Subcutaneous abdominal adipose tissue (tissue), 5 donors: Measurements from ENCODE around the gene PRR5L.

Experiments used
- H3K27ac ChIP-seq: one replicate; pipeline ENCODE4 v1.7.0; 2013; ENCODE audit warnings: low read depth, mild to moderate bottlenecking, inconsistent platforms, low read length, moderate library complexity
- H3K27me3 ChIP-seq, 5 donors: one replicate each; pipeline ENCODE4 v1.7.0; 2013; ENCODE audit warnings: low read length in 5 of 5, inconsistent platforms in 1 of 5; ENCODE audit not compliant: control insufficient read depth in 5 of 5, insufficient read depth in 4 of 5
- H3K36me3 ChIP-seq, 5 donors: one replicate each; pipeline ENCODE4 v1.7.0; 2013; ENCODE audit warnings: low read length in 5 of 5; ENCODE audit not compliant: control insufficient read depth in 5 of 5, insufficient read depth in 5 of 5
- H3K4me1 ChIP-seq, 5 donors: one replicate each; pipeline ENCODE4 v1.7.0; 2013; ENCODE audit warnings: low read length in 5 of 5, mild to moderate bottlenecking in 3 of 5, moderate library complexity in 1 of 5; ENCODE audit not compliant: control insufficient read depth in 5 of 5, insufficient read depth in 5 of 5
- H3K4me3 ChIP-seq, 5 donors: one replicate each; pipeline ENCODE4 v1.7.0; 2013; ENCODE audit warnings: low read length in 5 of 5, low read depth in 1 of 5
- H3K9ac ChIP-seq, 5 donors: one replicate each; pipeline ENCODE4 v1.7.0; 2013; ENCODE audit warnings: low read length in 5 of 5, mild to moderate bottlenecking in 4 of 5, moderate library complexity in 3 of 5
- H3K9me3 ChIP-seq, 5 donors: one replicate each; pipeline ENCODE4 v1.7.0; 2013; ENCODE audit warnings: low read length in 5 of 5; ENCODE audit not compliant: control insufficient read depth in 5 of 5
- donor health status: healthy.
- donor health status: healthy.
- donor health status: healthy.
- donor health status: healthy.
- donor health status: healthy.

Gene PRR5L

DNA sequence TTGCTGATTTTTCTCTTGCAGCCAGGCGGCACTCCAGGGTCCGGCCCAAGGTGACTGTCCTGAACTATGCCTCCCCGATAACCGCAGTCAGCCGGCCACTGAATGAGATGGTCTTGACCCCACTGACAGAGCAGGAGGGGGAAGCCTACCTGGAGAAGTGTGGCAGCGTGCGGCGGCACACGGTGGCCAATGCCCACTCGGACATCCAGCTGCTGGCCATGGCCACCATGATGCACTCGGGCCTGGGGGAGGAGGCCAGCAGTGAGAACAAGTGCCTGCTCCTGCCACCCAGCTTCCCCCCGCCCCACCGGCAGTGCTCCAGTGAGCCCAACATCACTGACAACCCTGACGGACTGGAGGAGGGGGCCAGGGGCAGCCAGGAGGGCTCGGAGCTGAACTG, 166.2 kb downstream of the PRR5L start:
- Histone ChIP-seq H3K36me3 (peaks cover 5 to 21% (median 13%) of the 10 kb centered on the region in 5 donors), H3K9ac (no peak overlapping the region), H3K4me1 (peaks cover 0 to 8% (median 0%) of the 10 kb centered on the region in 5 donors), H3K27ac (no peak overlapping the region), H3K27me3 (no peaks in the 10 kb centered on the region), H3K9me3 (no peaks in the 10 kb centered on the region), H3K4me3 (no peak overlapping the region)

DNA sequence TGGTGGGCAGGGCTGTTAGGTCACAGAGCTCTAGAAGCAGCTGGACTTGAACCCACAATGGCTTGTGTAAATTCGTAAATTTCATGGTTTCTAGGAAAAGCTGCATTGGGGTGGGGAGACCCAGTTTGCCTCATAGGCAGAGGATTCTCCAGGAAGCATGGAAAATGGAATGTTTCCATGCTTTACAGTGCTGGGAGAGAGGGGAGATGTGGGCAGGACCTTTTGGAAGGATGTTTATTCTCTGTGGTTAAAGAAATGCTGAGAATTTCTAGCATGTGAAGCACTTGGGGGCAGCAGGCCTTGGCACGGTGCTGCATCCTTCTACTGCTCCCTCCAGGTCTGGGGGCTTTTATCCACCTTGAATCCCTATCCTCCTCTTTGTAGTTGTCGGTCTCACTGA, 167.7 kb downstream of the PRR5L start:
- H3K9me3 ChIP-seq: no peaks in the 10 kb centered on the region
- no peaks in the 10 kb centered on the region for H3K27me3 ChIP-seq
- H3K4me3 ChIP-seq: no peak overlapping the region
- peaks cover 5 to 21% (median 13%) of the 10 kb centered on the region in 5 donors for H3K36me3 ChIP-seq
- no peak overlapping the region for H3K27ac ChIP-seq
- no peak overlapping the region for H3K9ac ChIP-seq
- no peaks in the 10 kb centered on the region for H3K4me1 ChIP-seq

DNA sequence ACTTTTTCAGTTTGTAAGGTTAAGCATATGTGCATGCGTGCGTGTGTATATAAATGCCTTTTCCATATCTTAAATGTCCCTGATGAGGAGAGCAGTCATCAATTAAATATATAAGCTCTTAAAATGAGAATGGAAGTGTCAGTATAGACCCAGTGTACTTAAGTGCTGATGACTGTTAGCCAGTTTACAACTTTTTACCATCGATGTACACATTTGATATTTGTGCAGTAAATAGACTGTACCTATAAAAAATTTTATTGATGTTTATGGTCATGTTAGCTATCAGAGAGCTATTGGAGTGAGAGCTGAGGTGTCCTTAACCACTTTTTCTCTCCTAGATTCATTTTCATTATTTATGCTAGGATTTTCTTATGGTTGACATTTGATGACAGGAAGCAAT, 168.6 kb downstream of the PRR5L start:
- Histone ChIP-seq H3K27ac (no peak overlapping the region), H3K4me3 (no peak overlapping the region), H3K9ac (no peak overlapping the region), H3K27me3 (no peaks in the 10 kb centered on the region), H3K4me1 (peaks cover 0 to 2% (median 1%) of the 10 kb centered on the region in 5 donors), H3K36me3 (peaks cover 5 to 21% (median 13%) of the 10 kb centered on the region in 5 donors), H3K9me3 (no peaks in the 10 kb centered on the region)

DNA sequence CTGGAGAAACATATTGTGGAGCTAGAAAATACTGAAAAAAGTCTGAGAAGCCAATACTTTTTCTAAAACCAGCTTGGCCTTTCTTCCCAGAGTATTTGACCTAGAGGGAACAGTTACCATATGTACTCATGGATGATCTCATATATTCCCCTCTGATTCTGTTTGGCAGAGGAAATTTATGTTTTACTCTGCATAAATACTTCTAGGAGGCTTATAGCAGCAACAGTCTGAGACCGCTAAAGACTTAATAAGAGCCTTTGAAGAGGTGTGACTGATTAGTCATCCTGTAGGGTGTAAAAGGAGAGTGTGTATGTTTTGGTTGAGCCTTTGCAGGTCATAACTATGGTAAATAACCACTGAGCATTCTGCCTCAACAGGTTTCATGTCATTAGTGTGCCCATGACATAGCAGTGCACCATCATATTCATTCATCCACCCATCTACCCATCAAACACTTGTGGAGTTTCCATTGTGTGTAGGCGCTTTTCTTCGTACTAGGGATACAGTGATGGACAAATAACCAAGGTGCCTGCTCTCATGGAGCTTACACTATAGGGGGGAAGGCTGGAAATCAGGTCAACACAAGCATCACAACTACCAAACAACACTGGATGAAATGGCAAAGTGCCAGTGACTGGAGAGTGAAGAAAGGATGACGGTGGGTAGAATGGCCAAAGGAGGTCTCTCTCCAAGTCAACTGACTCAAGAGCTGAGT, 169.5 kb downstream of the PRR5L start:
- Histone ChIP-seq H3K27me3 (no peaks in the 10 kb centered on the region), H3K9me3 (no peaks in the 10 kb centered on the region), H3K4me1 (peaks cover 0 to 11% (median 10%) of the 10 kb centered on the region in 5 donors), H3K36me3 (peaks cover 5 to 19% (median 13%) of the 10 kb centered on the region in 5 donors), H3K4me3 (no peak overlapping the region), H3K9ac (no peak overlapping the region), H3K27ac (no peak overlapping the region)

DNA sequence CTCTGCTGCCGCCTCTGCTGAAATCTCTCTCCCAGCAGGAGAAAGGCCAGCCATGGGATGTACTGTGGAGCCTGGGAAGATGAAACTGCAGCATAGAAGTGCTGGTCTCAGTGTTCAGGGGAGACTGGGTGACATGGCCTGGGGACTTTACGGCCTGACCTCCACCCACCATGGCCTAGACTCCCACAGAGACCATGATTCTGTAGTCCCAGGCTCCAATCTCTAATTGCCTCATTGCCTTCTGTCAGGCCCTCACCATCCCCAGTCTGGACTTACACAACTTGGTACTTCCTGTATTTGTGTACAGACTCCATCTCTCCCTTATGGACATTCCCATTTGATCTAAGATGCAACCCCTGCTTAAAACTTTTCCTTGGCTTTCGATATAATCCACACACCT, 170.9 kb downstream of the PRR5L start:
- Histone ChIP-seq H3K9ac (no peak overlapping the region), H3K9me3 (no peaks in the 10 kb centered on the region), H3K27ac (no peak overlapping the region), H3K36me3 (peaks cover 5 to 16% (median 13%) of the 10 kb centered on the region in 5 donors), H3K27me3 (no peaks in the 10 kb centered on the region), H3K4me3 (no peak overlapping the region), H3K4me1 (peaks cover 0 to 15% (median 11%) of the 10 kb centered on the region in 5 donors)

DNA sequence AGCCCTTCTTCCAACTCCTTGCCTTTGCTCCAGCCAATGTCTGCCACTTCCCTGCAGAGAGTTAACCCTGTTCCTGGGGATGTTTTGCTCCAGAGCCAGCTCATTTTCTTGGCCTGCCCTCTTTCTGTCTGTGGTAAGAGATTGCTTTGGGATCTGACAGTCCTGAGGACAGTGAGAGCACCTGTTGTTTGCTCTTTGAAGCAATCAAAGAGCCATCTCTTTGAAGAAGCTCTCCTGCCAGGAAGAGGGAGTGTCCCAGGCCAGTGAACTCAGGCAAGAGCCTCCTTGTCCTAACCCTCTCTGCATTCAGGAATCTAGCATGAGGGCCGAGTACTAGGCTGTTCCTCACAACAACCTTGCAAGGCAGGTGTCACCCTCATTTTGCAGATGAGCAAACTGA, 171.8 kb downstream of the PRR5L start:
- Histone ChIP-seq H3K4me3 (no peak overlapping the region), H3K27ac (no peak overlapping the region), H3K27me3 (no peaks in the 10 kb centered on the region), H3K9ac (no peak overlapping the region), H3K36me3 (peaks cover 0 to 7% (median 5%) of the 10 kb centered on the region in 5 donors), H3K4me1 (peaks cover 0 to 15% (median 11%) of the 10 kb centered on the region in 5 donors), H3K9me3 (no peaks in the 10 kb centered on the region)

DNA sequence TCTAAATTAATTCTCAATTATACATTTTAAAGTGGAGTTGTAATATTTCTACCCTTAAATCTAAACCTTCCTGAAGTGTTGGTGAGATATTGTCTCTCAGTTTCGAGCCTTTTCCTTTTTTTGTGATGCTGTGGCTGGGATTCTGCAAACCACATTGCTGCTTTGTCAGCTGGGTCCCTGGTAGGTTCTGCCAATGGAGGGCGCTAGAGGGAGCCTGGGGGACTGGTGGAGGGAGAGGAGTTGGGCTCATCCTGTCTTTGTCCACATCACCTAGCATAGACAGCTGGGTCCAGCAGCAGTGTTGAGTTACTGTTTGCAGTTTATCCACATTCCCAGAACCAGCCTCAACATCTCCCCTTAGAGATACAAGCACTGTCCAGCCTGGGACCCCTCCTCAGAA, 173.0 kb downstream of the PRR5L start:
- no peaks in the 10 kb centered on the region for H3K9me3 ChIP-seq
- H3K4me1 ChIP-seq: peaks cover 0 to 15% (median 11%) of the 10 kb centered on the region in 5 donors
- no peak overlapping the region for H3K9ac ChIP-seq
- H3K27me3 ChIP-seq: no peaks in the 10 kb centered on the region
- H3K4me3 ChIP-seq: no peak overlapping the region
- H3K27ac ChIP-seq: no peak overlapping the region
- peaks cover 0 to 5% (median 0%) of the 10 kb centered on the region in 5 donors for H3K36me3 ChIP-seq

DNA sequence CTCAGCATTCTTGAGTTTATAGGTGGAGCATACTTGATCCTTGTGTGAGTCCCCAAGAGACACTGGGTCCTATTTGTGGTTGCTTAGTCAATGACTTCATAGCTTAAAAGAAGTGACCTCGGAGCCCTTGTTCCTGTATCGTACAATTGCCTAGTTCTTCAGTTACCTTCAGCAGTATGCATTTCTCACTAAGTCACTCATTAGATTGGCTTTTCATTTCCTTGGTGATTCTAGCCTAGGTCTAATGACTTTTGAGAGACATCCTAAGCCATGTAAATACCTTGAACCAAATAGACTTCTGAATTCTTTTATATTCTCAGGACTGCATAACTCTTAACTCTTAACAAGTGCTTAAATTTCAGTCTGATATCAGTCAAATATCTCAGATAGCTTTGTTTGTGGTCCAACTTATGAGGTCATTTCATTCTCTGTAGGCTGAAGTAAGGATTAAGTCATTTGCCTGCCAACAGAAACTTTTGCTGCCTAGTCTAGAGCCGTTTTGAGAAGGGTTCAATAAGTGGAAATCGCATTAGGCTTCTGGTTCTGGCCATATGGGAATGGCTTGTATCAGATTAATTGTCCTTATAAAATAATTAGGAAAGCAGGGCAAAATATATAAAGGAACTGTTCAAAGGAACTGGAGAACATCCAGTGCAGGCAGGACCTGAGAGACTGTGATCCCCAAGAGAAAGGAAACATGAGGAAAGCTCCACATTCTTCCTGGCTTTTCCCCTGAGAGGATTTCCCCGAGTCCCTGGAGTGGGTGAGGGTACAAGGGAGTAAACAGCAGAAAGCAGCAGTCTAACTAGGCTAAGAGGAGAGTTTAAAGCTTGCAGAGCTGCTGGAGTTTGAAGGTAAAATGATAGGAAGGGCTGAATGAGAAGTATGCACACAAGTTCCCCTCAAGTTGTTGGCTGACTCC, 174.1 kb downstream of the PRR5L start:
- peaks cover 0 to 5% (median 0%) of the 10 kb centered on the region in 5 donors for H3K36me3 ChIP-seq
- no peaks in the 10 kb centered on the region for H3K27me3 ChIP-seq
- H3K4me1 ChIP-seq: peaks cover 0 to 15% (median 11%) of the 10 kb centered on the region in 5 donors
- H3K9me3 ChIP-seq: no peaks in the 10 kb centered on the region
- H3K27ac ChIP-seq: no peak overlapping the region
- no peak overlapping the region for H3K9ac ChIP-seq
- H3K4me3 ChIP-seq: no peak overlapping the region

DNA sequence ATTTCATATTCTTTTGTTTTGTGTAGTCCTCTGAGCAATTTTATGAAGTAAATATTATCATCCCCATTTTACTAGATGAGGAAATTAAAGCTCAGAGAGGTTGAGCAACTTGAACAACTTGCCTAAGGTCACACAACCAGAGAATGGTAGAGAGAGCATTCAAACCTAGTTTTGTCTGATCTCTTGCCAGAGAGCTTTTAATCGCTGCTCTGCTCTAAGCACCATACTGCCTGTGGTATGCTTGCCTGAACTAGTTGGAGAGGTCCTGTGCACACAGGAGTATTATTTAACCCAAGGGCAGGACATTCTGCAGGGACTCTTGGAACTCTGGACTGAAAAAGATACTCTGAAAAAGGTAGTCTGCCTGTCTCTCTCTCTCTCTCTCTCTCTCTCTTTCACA, 175.5 kb downstream of the PRR5L start:
- no peaks in the 10 kb centered on the region for H3K36me3 ChIP-seq
- H3K4me1 ChIP-seq: peaks cover 0 to 15% (median 11%) of the 10 kb centered on the region in 5 donors
- H3K27ac ChIP-seq: no peak overlapping the region
- H3K9ac ChIP-seq: no peak overlapping the region
- H3K4me3 ChIP-seq: no peak overlapping the region
- no peaks in the 10 kb centered on the region for H3K9me3 ChIP-seq
- H3K27me3 ChIP-seq: no peaks in the 10 kb centered on the region

DNA sequence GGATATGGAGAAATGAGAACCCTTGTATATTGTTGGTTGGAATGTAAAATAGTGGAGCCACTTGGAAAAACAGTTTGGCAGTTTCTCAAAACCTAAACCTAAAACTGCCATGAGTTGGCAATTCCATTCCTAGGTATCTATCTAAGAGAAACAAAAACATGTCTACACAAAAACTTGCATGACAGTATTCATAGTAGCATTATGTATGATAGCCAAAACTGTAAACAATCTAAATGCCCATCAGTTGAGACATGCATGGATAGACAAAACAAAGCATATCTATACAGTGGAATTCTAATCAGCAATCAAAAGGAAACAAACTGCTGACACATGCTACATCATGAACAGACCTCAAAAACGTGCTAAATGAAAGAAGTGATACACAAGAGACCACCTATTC, 179.1 kb downstream of the PRR5L start:
- Histone ChIP-seq H3K4me3 (no peak overlapping the region), H3K27ac (no peak overlapping the region), H3K27me3 (no peaks in the 10 kb centered on the region), H3K4me1 (peaks cover 0 to 12% (median 9%) of the 10 kb centered on the region in 5 donors), H3K9me3 (no peaks in the 10 kb centered on the region), H3K36me3 (no peaks in the 10 kb centered on the region), H3K9ac (no peak overlapping the region)
